SJCRH30 (cell line): ENCODE results near the gene FOXE3. TPM values are rescaled to one million over a fixed set of nuclear protein-coding genes. Genes with fewer than 3 reads are reported as not detected.
A peak's percentile ranks its signal among the peaks of the same experiment; 100 is the strongest.

Experiments
- DNase-seq, 2 experiments: peaks; one replicate each; pipeline ENCODE4 v3.0.0-alpha.2; 2015 to 2020
- H3K27ac ChIP-seq: fragments of 250-450 bp; sonication (Bioruptor Pico); 2 replicates; pipeline ENCODE4 v1.5.1; 2020; ENCODE audit warnings: mild to moderate bottlenecking, moderate library complexity
- H3K27me3 ChIP-seq: fragments of 250-450 bp; sonication (Bioruptor Pico); 2 replicates; pipeline ENCODE4 v1.5.1; 2020; ENCODE audit warnings: mild to moderate bottlenecking, moderate library complexity
- H3K36me3 ChIP-seq: fragments of 250-450 bp; sonication (Bioruptor Pico); 2 replicates; pipeline ENCODE4 v1.5.1; 2020; ENCODE audit warnings: mild to moderate bottlenecking, moderate library complexity
- H3K4me1 ChIP-seq: fragments of 250-450 bp; sonication (Bioruptor Pico); 2 replicates; pipeline ENCODE4 v1.5.1; 2020; ENCODE audit warnings: mild to moderate bottlenecking, moderate library complexity
- H3K4me3 ChIP-seq: fragments of 250-450 bp; sonication (Bioruptor Pico); 2 replicates; pipeline ENCODE4 v1.5.1; 2020; ENCODE audit warnings: mild to moderate bottlenecking, moderate library complexity
- H3K9me3 ChIP-seq: fragments of 250-450 bp; sonication (Bioruptor Pico); replicated peaks from 2 replicates; pipeline ENCODE4 v1.5.1; 2020; ENCODE audit warnings: mild to moderate bottlenecking, moderate library complexity
- total RNA-seq: library from RNA; depleted of rRNA; stranded (reverse); fragments of >200 nt; shearing (Covaris generic); gene quantifications from 2 replicates; pipeline ENCODE4 v1.2.3, GENCODE V29; 2014; rRNA removed

FOXE3 gene
- total RNA-seq, result not detected in 2 replicates

DNA sequence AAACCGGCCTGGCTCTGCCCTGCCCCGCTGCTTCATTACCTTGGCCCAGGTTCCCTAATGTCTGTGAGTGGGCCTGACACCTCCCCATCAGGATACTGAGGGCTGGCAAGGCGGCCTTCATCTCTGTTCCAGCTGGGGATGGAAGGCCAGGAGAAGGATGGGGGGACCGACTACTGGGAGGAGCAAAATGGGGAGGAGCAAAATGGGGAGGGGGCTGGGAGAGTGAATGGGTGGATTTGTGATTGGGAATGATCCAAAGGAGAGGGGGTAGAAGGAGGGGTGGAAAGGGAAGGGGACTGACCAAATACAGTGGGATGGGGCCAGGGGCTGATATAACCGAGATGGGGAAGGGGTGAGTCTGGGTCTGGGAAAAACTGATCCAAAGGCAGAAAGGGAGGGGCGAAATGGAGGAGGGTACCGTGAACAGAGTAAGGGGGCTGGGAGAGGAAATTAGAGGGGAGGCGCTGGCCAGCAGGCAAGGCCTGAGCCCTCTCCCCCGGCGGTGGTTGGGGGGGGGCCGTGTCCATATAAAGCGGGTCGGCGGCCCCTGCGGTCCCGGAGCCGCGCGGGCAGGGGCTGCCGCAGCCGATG lies at the start of gene FOXE3:
TSS of gene FOXE3 (plus strand) at position 558 of the 591 bp plus-strand sequence. CDS start at position 589, 31 bp downstream.
- no peaks in the 10 kb centered on the region for H3K27me3 ChIP-seq
- no peaks in the 10 kb centered on the region; the same call in 1 of the 2 replicates for H3K4me1 ChIP-seq
- no peak for DNase-seq
- no peak within 1 kb of the TSS for H3K27ac ChIP-seq
- H3K9me3 ChIP-seq, result no peaks in the 10 kb centered on the region
- no peaks in the 10 kb centered on the region for H3K36me3 ChIP-seq
- H3K4me3 ChIP-seq, result no peak within 1 kb of the TSS

DNA sequence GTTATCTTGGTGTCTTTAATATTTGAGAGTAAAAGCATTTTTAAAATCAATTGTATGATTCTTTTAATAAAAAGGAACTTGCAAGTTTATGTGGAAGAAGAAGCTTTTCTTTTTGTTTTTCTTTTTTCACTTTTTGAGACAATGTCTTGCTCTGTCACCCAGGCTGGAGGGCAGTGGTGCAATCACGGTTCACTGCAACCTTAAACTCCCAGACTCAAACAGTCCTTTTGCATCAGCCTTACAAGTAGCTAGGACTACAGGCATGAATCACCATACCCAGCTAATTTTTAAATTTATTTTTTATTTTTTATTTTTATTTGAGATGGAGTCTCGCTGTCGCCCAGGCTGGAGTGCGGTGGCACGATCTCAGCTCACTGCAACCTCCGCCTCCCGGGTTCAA lies 48.4 kb upstream of the FOXE3 start:
- DNase-seq, result no peak

DNA sequence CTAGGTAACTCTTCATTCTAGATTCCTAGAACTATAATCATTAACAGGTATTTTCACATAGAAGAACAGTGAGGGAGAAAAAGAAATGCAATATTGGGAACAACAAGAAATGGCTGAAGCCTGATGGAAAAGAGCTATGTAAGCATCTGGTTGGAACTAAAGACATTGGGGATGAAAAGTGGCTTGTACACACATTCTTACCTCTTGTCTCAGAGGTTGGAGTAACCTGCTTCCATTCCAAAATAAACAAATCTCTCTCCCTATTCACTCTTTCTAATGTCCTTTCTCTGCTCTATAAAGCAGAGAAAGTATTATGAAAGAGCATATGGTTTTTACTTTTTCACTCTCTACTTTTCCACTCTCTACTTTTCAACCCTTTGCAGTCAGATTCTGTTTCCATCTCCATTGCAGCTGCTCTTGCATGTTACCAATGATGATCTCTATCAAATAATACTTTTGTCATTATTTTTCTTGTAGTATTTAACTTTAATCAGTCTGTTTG lies 45.0 kb upstream of the FOXE3 start:
- H3K27ac ChIP-seq, result no peak overlapping the region
- H3K27me3 ChIP-seq, result no peaks in the 10 kb centered on the region
- peaks cover 60% of the 10 kb centered on the region for H3K36me3 ChIP-seq
- DNase-seq, result no peak
- no peaks in the 10 kb centered on the region for H3K4me1 ChIP-seq
- no peak overlapping the region for H3K4me3 ChIP-seq
- no peaks in the 10 kb centered on the region for H3K9me3 ChIP-seq

More for the DNA sequence above, 48.4 kb upstream of the FOXE3 start:
- no peak overlapping the region for H3K27ac ChIP-seq
- no peaks in the 10 kb centered on the region for H3K4me1 ChIP-seq
- H3K9me3 ChIP-seq, result no peaks in the 10 kb centered on the region
- H3K36me3 ChIP-seq, result peaks cover 30% of the 10 kb centered on the region
- H3K27me3 ChIP-seq, result no peaks in the 10 kb centered on the region
- no peak overlapping the region for H3K4me3 ChIP-seq

DNA sequence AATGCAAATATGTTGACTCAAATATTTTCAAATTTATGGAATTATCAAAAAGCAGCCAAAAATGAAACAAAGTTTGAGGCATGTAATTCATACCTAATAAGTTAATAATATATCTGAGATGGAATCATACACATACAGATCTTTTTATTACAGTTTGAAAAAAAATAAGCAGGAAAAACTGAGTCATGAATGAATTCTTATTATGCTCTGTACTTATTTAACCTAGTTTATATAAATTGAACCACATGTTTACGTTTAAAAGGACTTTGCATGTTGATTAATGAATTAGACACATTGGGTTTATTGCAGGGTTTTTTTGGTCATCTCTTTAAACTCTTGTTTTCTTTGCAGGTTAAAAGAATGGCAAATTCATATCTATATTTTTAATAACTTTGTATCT lies 41.6 kb upstream of the FOXE3 start:
- peaks cover 60% of the 10 kb centered on the region for H3K36me3 ChIP-seq
- H3K27ac ChIP-seq, result no peak overlapping the region
- peaks cover 3% of the 10 kb centered on the region for H3K4me1 ChIP-seq
- no peak for DNase-seq
- no peaks in the 10 kb centered on the region for H3K27me3 ChIP-seq
- H3K9me3 ChIP-seq, result no peaks in the 10 kb centered on the region
- no peak overlapping the region for H3K4me3 ChIP-seq

DNA sequence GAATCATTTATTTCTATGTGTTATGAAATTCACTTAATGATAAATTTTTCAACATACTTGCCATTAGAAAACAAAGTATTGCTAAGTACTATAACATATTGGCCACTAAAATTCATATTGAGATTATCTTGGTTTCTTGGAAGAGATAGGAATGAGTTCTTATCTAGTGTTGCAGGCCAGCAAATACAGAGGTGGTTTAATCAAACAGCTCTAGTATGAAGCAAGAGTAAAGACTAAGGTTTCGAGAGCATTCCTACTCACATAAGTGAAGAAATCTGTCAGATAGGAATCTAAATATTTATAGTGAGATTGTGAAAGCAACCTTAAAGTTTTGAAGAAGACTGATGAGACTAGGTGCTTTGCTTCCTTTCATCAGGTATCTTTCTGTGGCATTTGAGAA lies 37.9 kb upstream of the FOXE3 start:
- Histone ChIP-seq H3K36me3 (peaks cover 53% of the 10 kb centered on the region), H3K4me3 (no peak overlapping the region), H3K27ac (no peak overlapping the region)

DNA sequence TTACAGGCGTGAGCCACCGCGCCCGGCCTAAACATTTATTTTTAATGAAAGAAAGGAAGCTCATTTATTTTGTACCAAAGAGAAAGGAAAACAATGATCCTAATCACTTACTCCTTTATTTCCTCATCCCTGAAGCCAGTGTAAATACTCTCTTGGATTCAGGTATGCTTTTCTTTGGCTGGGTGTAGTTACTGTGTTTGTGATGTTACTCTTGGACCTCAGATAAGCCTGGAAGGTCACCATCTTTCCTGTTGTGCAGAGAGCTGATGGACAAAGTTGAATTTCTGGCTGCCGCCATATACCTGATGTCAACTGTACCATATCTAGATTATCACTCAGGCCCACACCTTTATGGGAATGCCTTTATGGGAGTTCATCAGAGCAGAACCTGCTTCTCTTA lies 35.4 kb upstream of the FOXE3 start:
- Histone ChIP-seq H3K27me3 (no peaks in the 10 kb centered on the region), H3K36me3 (peaks cover 29% of the 10 kb centered on the region), H3K4me3 (no peak overlapping the region), H3K4me1 (peaks cover 4% of the 10 kb centered on the region), H3K27ac (no peak overlapping the region), H3K9me3 (no peaks in the 10 kb centered on the region)
- no peak for DNase-seq

More for the DNA sequence above, 37.9 kb upstream of the FOXE3 start:
- no peaks in the 10 kb centered on the region for H3K9me3 ChIP-seq
- DNase-seq, result no peak
- H3K27me3 ChIP-seq, result no peaks in the 10 kb centered on the region
- H3K4me1 ChIP-seq, result peaks cover 4% of the 10 kb centered on the region

DNA sequence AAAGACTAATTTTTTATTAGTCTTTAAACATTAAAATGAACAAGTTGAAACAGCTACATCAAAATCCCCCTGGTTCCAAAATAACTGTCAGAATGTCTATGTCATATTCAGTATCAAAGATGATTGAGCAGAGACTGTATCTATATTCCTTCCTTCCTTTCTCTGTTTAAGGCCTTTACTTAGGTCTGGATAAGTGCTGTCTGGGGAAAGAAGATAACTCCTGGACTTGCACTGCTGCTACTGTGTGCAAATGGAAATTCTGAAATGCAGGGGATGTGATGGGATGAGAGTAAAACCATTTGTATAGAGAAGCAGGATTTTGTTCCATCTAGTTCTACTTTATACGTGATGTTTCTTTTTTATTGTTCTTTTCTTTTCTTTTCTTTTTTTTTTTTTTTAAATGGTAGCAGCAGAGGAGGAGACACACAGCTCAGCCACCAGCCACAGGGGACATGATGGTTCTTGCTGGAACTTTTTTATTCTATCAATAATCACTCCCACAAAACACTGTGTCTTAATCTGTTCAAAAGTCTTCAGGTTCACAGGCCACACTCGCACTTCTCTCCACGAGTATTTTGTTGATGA lies 33.6 kb upstream of the FOXE3 start:
- DNase-seq, result no peak
- Histone ChIP-seq H3K36me3 (peaks cover 28% of the 10 kb centered on the region), H3K4me1 (peaks cover 4% of the 10 kb centered on the region), H3K27ac (no peak overlapping the region), H3K27me3 (no peaks in the 10 kb centered on the region), H3K4me3 (no peak overlapping the region), H3K9me3 (no peaks in the 10 kb centered on the region)

DNA sequence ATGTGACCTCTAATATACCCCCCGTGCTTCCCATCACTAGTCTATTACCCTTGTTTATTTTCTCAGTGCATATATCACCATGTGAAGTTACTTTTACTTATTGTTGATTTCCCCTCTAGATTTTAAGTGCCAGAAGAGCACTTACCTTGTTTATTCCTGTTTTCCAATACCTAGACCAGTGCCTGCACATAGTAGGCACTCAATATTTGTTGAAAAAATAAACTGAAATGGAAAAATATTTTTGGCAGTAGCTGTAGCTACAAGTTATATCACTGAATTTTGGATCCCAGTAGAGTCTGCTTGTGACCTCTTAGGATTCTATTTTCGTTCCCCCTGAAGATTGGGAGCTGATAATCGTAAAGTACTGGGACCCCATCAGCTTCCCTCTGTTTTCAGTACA lies 32.0 kb upstream of the FOXE3 start:
- no peak overlapping the region for H3K27ac ChIP-seq
- peaks cover 16% of the 10 kb centered on the region for H3K36me3 ChIP-seq
- H3K27me3 ChIP-seq, result no peaks in the 10 kb centered on the region
- no peaks in the 10 kb centered on the region for H3K9me3 ChIP-seq
- no peak for DNase-seq
- H3K4me1 ChIP-seq, result peaks cover 4% of the 10 kb centered on the region
- no peak overlapping the region for H3K4me3 ChIP-seq

DNA sequence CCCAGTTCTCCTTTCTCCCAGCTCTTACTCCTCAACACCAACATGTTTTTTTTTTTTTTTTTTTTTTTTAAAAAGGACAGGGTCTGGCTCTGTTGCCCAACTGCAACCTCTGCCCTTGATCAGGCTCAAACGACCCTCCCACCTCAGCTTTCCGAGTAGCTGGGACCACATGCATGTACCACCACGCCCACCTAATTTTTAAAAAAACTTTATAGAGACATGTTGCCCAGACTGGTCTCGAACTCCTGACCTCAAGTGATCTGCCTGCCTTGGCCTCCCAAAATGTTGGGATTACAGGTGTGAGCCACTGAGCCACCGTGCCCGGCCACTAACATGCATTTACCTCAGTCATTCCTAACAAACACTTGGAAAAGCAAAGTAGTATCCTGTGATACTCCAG lies 31.1 kb upstream of the FOXE3 start:
- Histone ChIP-seq H3K27me3 (no peaks in the 10 kb centered on the region), H3K27ac (no peak overlapping the region), H3K9me3 (no peaks in the 10 kb centered on the region), H3K4me1 (no peaks in the 10 kb centered on the region), H3K4me3 (no peak overlapping the region), H3K36me3 (peaks cover 16% of the 10 kb centered on the region)
- DNase-seq, result no peak

DNA sequence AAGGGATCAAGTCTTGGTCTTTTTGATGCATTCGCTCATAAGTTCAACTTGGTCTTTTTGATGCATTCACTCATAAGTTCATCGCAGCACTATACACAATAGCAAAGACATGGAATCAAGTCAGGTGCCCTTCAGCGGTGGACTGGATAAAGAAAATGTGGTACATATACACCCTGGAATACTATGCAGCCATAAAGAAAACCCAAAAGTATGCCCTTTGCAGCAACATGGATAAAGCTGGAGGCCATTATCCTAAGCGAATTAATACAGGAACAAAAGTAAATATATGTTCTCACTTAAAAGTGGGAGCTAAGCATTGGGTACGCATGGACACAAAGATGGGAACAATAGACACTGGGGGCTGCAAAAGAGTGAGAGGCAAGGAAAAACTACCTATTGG lies 29.8 kb upstream of the FOXE3 start:
- Histone ChIP-seq H3K4me3 (no peak overlapping the region), H3K4me1 (no peaks in the 10 kb centered on the region), H3K27me3 (no peaks in the 10 kb centered on the region), H3K9me3 (no peaks in the 10 kb centered on the region), H3K27ac (no peak overlapping the region), H3K36me3 (peaks cover 9% of the 10 kb centered on the region)
- no peak for DNase-seq

DNA sequence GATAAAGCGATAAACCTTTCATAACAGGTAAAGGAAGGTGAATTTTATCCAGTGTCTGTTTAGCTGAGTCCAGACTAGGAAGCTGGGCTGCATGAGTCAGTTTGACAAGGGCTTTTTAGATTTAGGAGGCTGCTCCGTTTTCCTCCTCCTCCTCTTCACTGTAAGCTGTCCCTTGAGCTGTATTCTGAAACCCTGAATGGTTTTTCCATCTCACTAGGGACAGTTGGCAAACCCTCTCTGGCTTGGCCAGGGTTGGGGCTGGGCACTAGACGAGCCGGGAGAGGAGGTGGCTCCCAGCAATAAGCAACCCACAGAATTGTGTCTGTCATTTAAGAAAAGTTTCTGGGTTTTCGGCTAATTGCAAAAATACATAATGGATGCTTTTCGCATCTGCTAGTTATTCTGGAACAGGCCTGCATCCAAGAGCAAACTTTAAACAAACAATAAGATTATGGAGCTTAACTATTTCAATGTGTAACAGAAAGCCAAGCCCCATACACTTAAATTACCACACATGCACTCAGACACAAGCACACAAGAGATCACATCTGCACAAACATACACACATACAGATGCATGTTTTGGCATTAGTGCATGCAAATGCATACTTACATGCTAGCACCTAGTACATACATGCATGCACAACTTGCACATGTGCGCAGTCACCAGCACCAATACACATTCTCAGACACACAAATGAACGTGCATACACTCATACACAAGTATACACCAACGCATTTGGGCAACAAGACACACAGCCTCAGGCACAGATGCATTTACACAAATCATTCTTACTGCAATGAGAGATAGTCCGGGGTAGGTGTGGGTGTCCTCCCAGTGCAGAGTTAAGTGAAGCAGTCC lies 27.8 kb upstream of the FOXE3 start:
- DNase-seq, result no peak
- no peak overlapping the region for H3K4me3 ChIP-seq
- no peak overlapping the region for H3K27ac ChIP-seq

DNA sequence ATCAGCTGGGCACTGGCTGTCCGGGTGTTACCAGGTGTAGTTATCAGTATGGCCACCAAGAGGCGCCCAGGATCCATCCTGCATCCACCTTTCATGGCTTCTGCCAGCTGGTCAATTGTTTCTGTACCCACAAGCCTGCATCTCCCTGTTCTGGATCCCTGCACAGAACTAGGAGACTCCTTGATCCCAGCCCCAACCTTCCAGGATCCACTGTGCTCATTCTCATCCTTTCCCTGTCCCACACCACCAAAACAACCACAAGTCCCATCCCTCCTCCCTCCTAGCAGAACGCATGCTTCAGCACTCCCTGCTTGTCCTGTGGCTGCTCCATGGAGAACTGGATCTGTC lies 27.2 kb upstream of the FOXE3 start:
- Histone ChIP-seq H3K9me3 (no peaks in the 10 kb centered on the region), H3K36me3 (no peaks in the 10 kb centered on the region), H3K4me1 (peaks cover 3% of the 10 kb centered on the region), H3K27ac (no peak overlapping the region), H3K4me3 (no peak overlapping the region), H3K27me3 (no peaks in the 10 kb centered on the region)
- peak; percentile 73 to 89 for DNase-seq

More for the DNA sequence above, 27.8 kb upstream of the FOXE3 start:
- no peaks in the 10 kb centered on the region for H3K9me3 ChIP-seq
- no peaks in the 10 kb centered on the region for H3K27me3 ChIP-seq
- no peaks in the 10 kb centered on the region for H3K36me3 ChIP-seq
- H3K4me1 ChIP-seq, result peaks cover under 1% of the 10 kb centered on the region; the same call in 1 of the 2 replicates

DNA sequence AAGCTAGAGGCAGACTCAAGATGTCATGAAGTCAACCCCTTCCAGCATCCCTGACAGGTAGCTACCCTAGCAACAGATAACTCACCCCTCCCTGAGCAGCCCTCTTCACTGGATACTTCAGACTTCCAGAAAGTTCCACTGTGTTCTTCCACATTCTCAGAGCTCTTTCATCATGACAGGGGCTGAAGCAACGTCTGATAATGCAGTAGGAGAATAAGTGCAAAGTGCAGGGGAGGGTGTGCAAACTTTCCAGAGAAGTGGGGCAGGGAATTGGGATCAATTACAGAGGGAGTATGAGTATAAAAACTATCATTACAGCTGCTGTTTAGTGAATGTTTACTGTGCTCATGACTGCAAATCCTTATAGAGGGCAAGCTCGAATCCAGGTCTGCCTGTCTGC lies 26.4 kb upstream of the FOXE3 start:
- Histone ChIP-seq H3K4me1 (peaks cover 9% of the 10 kb centered on the region), H3K27me3 (no peaks in the 10 kb centered on the region), H3K9me3 (no peaks in the 10 kb centered on the region), H3K27ac (no peak overlapping the region), H3K36me3 (no peaks in the 10 kb centered on the region), H3K4me3 (no peak overlapping the region)
- no peak for DNase-seq

DNA sequence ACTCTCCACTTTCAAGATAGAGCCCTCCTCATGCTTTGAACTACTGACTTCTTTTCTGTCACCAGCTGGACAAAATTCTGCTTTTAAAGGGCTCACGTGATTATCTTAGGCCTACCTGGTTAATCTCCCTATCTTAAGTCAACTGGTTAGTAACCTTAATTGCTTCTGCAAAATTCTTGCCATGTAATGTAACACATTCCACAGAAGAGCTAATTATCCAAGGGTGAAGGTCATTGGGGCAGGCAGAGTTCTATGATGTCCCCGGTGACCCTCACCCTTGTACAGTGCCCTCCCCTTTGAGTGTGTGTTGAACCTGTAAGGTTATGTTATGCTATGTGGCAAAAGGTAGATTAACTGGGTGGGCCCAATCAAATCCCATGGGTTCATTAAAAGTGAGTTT lies 25.2 kb upstream of the FOXE3 start:
- Histone ChIP-seq H3K4me3 (no peak overlapping the region), H3K36me3 (no peaks in the 10 kb centered on the region), H3K27ac (no peak overlapping the region), H3K27me3 (no peaks in the 10 kb centered on the region), H3K9me3 (no peaks in the 10 kb centered on the region), H3K4me1 (peaks cover 9% of the 10 kb centered on the region)
- no peak for DNase-seq

DNA sequence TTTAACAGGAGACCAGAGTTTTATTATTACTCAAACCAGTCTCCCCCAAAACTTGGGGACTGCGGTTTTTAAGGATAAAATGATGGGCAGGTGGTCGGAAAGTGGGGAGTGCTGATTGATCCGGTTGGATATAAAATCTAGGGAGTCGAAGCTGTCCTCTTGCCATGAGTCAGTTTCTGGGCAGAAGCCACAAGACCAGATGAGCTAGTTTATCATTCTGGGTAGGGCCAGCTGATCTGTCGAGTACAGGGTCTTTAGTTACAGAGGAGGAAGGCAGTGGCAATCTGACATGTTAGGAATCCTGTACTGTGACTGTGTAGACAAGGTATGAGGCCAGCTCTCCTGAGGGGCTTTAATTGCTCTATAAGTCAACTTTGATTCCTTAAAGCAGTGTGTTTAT lies 22.9 kb upstream of the FOXE3 start:
- no peaks in the 10 kb centered on the region for H3K36me3 ChIP-seq
- no peaks in the 10 kb centered on the region for H3K9me3 ChIP-seq
- H3K4me1 ChIP-seq, result peaks cover 9% of the 10 kb centered on the region
- H3K4me3 ChIP-seq, result no peak overlapping the region
- DNase-seq, result peak; percentile 52 to 70
- no peak overlapping the region for H3K27ac ChIP-seq
- no peaks in the 10 kb centered on the region for H3K27me3 ChIP-seq
